ENCODE data around the gene WDR4. TPM values are rescaled to one million over a fixed set of nuclear protein-coding genes. Genes with fewer than 3 reads are reported as not detected.
"Not testable (repeated sequence)": the region's sequence is repeated elsewhere in the genome, so short reads cannot be mapped to it uniquely, and the experiment has no call there.

The WDR4 gene
- total RNA-seq, 1 experiment from 2014 or later, result 31.9 TPM

GRCh38 chr21:42815217-42815616 lies 64.1 kb downstream of the WDR4 start:
- no peak for DNase-seq (ENCODE audit: low spot score)

GRCh38 chr21:42812528-42813241 lies 66.7 kb downstream of the WDR4 start:
- peak; percentile 54 for DNase-seq (ENCODE audit: low spot score)

GRCh38 chr21:42811960-42812359 lies 67.4 kb downstream of the WDR4 start:
- no peak for DNase-seq (ENCODE audit: low spot score)

GRCh38 chr21:42809577-42810475 lies 69.5 kb downstream of the WDR4 start:
- DNase-seq (ENCODE audit: low spot score), result no peak

- no peak for DNase-seq (ENCODE audit: low spot score)
Observed at GRCh38 chr21:42809171-42809570, 70.2 kb downstream of the WDR4 start.

GRCh38 chr21:42807938-42808613 lies 71.3 kb downstream of the WDR4 start:
- DNase-seq (ENCODE audit: low spot score), result no peak

GRCh38 chr21:42807293-42807895 lies 71.9 kb downstream of the WDR4 start:
- peak; percentile 23 for DNase-seq (ENCODE audit: low spot score)

- DNase-seq (ENCODE audit: low spot score), result no peak
Observed at GRCh38 chr21:42806509-42807140, 72.7 kb downstream of the WDR4 start.

GRCh38 chr21:42801616-42802015 lies 77.7 kb downstream of the WDR4 start:
- not testable (repeated sequence) for DNase-seq (ENCODE audit: low spot score)

GRCh38 chr21:42799948-42800347 lies 79.4 kb downstream of the WDR4 start:
- no peak for DNase-seq (ENCODE audit: low spot score)

GRCh38 chr21:42799516-42799915 lies 79.8 kb downstream of the WDR4 start:
- DNase-seq (ENCODE audit: low spot score), result peak; percentile 49

Other genes with a start within 250 kb of the WDR4 start
- gene PDE9A, start 225.9 kb downstream of the WDR4 start, total RNA-seq (2014; rRNA removed; shearing (Covaris generic)), result 8.4 and 9.1 TPM in 2 replicates
- 15.3 and 17.1 TPM in 2 replicates for gene NDUFV3, start 13.8 kb upstream of the WDR4 start, total RNA-seq (2014; rRNA removed; shearing (Covaris generic))
- not detected in 2 replicates for gene ERVH48-1, start 46.1 kb upstream of the WDR4 start, total RNA-seq (2014; rRNA removed; shearing (Covaris generic))
- gene PKNOX1, start 95.0 kb upstream of the WDR4 start, total RNA-seq (2014; rRNA removed; shearing (Covaris generic)), result 14.3 and 24.7 TPM in 2 replicates
- 0.47 TPM in 1 of 2 replicates, not detected in the other for gene CBS, start 196.3 kb upstream of the WDR4 start, total RNA-seq (2014; rRNA removed; shearing (Covaris generic))
- gene U2AF1, start 228.0 kb upstream of the WDR4 start, total RNA-seq (2014; rRNA removed; shearing (Covaris generic)), result 21.3 and 35.7 TPM in 2 replicates

Measured in HT-29 (cell line).